NCI-H2227 (cell line): ENCODE data around the gene COL5A3.

ENCODE experiments used
- DNase-seq: peaks from one replicate; lab custom pipeline; 2025; ENCODE audit not compliant: unreplicated experiment; lab: John Stamatoyannopoulos, UW

COL5A3 gene

DNA sequence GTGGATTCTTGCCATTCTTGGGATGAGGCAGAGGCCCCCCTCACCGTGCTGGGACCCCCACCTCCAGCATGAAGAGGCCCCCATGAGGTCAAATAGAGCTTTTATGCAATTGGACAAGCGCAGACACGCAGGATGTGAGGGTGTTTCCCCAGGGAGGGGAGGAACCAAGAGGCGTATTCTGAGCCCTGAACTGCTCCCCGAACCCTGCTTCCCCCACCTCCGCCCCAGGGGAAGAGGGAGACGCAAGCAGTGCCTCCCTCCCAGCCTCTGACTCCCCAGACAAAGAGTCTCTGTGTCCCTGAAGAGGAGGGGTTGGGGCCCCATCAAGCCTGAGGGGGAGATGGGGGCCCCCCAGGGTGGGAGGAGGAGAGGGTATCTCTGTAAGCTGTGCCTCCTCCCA lies 1.7 kb upstream of the COL5A3 start:
- no peak for DNase-seq

DNA sequence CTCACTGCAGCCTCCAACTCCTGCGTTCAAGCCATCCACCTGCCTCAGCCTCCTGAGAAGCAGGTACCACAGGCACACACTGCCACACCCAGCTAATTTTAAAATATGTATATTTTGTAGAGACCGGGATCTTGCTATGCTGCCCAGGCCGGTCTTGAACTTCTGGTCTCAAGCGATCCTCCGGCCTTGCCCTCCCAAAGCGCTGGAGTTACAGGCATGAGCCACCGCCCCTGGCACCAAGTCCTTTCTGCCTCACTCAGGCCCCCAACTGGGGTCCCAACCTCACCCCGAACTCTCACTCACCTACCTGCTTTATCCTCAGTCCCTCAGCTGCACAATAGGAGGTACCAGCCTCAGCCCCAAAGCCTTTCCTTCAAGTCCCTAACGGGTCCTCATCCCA lies 635 bp upstream of the COL5A3 start:
- DNase-seq: no peak

DNA sequence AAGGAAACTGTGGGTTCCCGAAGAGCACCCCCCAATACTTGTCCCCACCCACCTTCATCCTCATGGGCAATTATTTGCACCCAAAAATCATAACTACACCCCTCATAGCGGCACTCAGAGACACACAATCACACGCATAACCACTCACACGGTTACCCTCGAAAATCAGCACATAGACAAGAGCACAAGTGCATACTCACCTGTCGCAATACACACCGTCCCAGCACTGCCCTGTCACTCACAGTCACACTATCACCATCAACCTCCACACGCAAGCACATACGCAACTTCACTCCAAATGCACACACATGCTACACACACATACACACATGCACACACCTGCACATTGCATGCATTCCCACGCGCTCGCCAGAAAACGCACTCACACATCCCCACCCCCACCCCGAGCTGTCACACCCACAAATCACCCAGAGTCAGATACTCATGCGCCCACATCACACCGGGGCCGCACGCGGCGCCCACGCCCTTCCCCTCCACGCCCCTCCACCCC lies 535 bp downstream of the COL5A3 start:
- DNase-seq: no peak

DNA sequence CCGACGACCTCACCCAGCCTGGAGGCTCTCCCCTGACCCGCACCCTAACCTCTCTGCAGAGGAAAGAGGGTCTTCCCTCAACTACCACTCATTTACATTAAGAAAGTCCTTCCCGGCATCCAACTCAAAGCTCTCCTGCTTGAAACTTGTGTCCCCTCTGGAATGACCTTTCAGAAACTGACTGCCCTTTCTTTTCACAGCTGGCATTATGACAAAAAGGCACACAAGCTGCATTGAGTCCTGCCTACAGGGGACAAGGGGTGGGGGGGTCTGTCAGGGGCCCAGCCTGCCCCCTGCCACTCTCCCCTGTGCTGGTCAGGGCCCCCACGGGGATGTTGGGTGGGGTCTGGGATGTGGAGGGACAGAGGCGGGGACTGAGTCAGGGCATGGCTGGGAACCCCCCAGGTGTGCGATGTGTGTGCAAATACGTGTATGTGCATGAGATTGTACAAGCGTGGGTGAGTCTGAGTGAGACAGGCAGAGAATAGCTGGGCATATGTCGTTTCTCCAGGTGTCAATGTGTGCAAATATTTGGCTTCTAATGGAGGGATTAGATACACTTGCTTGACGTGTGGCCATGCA lies 2.0 kb downstream of the COL5A3 start:
- no peak for DNase-seq

DNA sequence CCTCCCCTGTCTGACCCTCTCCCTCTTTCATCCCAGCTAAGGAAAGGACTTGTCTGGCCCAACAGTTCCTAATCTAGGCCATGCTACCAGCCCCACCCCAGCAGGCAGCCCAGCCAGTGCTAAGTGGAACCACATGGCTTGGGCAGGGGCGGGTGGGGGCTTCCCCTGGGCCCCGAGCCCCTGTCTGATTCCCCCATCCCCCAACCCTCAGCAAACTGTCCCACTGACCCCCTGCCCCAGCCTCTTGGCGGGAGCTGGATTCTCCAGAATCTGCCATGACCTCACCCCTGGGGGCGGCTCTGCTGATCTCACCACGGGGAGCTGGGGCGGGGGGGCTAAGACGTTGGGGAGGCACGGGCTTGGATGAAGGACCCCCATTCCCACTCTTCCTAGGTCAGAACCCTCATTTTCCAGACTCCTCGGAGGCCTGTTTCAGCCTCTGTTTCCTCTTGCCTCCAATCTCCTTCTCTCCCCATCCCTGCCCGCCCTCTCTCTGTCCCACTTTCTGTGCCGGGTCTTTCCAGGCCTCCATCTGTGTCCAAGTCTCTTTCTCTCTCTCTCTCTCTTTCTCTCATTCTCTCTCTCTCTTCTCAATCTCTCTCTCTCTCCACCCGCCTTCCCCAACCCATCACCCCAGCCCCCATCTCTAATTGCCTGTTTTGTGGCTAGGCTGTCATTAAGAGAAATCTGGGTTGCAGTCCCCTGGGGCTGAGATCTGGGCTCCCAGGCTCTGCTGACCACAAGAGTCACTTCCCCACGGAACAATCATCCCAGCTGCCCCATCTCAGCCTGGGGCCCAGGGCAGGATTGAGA lies 2.7 kb downstream of the COL5A3 start:
- no peak for DNase-seq

DNA sequence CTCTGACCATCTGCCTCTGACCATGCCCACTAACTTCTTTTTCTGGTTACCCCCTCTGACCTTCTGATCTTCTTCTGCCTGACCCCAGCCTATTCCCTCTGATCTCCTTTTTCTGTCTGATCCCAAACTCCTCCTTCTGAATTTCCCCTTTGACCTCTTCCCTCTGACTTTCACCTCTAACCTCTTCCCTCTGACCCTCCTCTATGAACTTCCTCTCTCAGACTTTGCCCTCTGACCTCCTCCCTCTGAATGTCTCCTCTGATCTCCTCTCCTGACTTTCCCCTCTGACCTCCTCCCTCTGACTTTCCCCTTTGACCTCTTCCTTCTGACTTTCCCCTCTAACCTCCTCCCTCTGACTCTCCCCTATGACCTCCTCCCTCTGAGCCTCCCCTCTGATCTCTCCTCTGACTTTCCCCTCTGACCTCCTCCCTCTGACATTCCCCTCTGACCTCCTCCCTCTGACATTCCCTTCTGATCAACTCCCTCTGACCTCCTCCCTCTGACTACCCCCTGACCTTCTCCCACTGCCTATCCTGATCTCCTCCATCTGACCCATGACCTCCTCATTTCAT lies 3.5 kb downstream of the COL5A3 start:
- no peak for DNase-seq

DNA sequence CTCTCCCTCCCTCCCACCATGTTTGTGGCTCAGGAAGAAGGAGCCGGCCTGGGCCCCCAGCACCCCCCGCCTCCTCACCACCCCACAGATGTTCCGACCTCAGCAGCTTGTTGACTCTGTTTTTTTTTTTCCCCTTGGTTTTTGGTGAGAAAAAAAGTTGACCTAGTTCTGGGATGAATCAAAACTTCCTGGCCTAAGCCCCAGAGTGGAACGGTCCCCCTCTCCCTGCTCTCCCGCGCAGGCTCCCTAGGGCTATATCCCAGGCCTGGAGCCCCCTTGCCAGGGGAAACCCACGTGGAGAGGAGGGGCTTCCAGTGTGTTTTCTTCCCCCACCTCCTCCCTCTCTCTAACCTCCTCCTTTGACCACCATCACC lies 4.0 kb downstream of the COL5A3 start:
- no peak for DNase-seq

DNA sequence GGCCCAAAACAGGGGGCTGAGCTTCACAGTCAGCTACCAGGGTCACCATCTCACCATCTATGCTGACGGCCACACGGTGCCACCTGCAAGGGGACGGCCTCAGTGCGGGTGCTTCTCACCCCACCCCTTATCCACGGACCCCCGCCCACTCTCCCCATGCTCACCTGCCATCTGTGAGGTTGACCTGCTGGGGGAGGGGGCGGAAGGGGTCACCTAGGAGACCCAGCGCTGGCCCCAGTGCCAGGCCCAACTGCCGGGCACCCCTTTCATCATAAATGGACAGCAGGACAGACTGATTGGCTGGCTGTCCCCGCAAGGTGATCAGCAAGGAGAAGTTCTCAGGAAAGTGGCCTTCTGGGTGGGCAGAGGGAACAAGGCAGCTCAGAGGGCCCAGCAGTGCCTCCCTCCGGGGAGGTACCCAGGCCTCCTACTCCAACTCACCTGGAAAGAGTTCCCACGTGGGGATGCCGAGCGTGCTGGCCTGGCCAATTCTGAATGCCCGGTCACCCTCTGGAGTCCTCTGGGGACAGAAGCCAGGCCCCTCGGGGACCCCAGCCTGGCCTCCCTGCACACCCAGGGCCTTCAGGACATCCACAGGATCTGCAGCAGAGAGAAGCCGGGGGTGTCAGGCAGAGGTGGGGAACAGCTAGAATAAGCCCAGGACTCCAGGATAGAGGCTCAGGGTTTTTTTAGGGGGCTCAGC lies 4.5 kb downstream of the COL5A3 start:
- no peak for DNase-seq

DNA sequence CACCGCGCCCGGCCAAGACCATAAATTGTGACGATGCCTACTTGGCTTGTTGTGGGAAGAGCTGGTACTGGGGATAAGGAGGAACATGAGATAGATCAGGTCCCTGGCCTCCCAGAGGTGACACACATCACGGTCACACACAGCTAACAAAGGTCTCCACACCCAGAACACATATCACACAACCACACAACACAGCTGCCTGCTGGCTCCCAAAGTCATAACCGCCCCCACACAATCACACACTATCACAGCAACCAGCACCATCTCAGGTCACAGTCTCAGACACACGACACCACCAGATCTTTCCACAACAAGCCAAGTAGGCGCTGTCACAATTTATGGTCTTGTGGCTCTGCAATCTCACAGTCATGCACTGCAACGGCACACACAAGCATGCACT lies 5.7 kb downstream of the COL5A3 start:
- DNase-seq: no peak

DNA sequence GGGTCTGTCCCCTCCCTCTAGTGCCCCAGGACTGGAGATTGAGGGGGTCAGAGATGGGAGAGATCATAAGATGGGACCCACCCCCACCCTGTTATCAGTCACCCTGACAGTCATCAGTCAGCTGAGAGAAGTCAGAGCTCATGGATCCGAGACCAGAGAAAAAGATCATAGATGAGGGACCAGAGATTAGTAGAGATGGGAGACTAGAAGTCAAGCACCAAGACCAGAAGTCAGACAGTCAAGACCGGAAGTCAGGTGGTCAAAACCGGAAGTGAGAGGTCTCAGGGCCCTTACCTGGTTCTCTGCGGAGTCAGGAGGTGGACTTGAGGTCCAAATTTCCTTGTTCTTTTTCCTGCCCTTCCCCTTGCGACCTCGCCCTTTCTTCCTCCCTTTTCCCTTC lies 7.0 kb downstream of the COL5A3 start:
- no peak for DNase-seq

DNA sequence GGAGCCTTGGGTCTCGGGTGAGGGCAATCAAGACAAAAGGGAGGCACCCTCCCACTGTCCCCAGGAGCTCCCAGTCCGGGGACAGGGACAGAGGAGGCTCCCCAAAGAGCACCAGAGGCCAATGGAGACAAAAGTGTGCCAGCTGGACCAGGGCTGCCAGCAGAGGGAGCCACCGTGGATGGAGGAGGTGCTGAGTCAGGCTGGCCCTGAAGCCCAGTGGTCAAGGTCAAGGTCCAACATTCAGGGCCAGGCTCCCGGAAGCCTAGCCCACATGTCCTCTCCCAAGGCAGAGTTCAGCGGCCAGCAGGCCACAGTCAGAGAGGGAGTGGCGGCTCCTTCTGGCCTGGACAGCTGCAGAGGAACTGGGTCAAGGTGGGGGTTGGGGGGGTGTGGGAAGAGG lies 8.4 kb downstream of the COL5A3 start:
- DNase-seq: no peak

DNA sequence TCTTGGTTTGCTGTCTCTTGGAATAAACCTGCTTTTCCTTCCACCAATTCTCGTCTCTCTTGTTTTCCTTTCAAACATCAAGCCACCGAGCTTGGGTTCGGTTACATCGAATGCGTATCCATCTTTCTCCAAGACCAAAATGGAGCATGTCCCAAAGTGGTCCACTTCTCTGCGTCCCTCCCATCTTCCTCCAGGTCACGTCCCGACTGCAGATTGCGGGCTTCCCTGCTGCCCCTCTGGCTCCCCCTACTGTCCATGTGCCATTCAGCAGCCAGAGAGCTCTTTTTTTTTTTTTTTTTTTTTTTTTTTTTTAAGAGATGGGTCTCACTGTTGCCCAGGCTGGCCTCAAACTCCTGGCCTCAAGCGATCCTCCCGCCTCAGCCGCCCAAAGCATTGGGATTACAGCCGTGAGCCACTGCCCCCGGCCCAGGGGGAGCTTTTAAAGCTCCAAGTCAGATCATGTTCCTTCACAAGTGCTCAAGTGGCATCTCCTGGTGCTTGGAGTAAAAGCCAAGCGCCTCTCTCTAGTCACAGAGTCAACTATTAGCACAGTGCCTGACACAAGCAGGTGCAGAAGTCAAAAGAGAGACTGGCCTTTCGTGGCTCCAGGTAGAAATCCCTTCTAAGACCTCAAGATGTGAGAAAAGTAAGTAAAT lies 10.0 kb downstream of the COL5A3 start:
- DNase-seq: peak; percentile 76

DNA sequence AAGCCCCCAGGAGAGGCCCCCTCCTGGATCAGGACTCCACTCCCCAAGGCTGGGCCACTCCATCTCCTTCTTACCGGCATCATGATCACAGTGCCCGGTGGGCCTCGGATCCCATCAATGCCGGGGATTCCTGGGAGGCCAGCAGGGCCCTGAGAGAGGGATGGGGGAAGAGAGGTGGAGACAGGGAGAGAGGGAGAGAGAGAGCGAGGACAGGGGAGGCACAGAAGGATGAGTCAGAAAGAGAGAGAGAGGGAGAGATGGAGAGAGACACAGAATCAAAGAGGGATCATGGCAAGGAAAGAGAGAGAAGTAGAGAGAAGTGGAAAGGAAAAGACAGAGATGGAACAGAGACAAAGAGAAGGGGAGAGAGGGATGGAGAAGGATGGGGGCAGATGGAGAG lies 13.8 kb downstream of the COL5A3 start:
- DNase-seq: no peak

DNA sequence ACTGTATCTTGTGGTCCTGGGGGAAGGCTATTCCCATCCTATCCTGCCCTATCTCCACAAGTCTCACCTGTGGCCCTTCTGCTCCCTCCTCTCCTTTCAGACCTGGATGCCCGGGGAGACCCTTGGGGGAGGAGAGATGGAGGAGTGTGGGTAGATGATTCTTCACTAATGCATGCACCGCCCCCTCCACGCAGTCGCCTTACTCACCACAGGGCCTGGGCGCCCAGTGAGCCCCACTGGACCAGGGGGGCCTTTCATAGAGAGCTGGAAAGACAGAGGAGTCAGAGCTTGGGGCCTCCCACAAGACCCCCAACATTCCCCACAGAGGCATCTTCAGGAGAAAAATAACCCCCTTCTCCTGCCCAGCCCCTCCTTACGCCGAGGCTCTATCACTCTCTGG lies 14.3 kb downstream of the COL5A3 start:
- no peak for DNase-seq

DNA sequence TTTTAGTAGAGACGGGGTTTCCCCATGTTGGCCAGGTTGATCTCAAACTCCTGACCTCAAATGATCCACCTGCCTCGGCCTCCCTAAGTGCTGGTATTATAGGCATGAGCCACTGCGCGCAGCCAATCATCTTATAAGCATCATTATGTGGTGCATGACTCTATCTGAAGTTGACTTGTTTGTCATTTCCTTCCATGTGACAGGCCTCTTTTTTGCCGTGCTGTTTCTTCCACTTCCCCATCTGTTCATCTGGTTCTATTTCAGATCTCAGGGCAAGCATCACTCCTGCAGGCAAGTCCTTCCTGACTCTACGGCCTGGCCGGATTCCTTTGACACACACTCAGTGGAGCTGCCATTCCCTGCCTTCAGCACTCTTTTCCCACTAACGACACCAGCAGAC lies 15.2 kb downstream of the COL5A3 start:
- DNase-seq: no peak

DNA sequence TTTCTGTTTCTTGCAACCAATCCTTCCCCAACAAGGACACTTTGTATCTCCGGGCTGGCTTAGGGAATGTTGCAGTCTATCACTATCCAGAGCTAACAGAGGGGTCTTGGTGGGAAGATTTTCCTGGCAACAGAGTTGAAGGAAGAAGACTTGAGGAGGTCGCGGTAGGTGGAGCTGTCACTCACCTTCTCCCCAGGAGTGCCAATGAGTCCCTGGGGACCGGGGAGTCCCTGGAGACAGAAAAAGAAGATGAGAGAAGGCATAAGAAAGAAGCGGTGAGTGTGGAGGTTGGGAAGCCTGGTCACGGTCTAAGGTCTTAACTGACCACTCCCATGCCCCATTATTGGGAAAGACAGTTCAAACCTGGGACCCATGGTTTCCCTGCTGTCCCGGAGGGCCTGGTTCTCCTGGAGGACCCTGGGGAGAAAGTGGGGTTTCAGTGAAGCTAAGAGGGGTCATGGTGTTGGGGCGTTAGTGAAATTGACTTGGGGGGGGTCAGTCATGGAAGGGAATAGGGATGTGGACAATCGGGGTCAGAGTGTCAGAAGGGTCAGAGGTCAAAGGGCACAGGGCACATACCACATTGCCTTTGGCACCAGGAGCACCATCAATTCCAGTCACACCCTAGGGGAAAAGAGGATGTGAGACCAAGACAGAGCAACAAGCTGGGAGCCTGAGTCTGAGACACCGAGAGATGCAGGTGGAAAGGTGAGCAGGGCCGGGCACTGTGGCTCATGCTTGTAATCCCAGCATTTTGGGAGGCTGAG lies 18.7 kb downstream of the COL5A3 start:
- DNase-seq: no peak

DNA sequence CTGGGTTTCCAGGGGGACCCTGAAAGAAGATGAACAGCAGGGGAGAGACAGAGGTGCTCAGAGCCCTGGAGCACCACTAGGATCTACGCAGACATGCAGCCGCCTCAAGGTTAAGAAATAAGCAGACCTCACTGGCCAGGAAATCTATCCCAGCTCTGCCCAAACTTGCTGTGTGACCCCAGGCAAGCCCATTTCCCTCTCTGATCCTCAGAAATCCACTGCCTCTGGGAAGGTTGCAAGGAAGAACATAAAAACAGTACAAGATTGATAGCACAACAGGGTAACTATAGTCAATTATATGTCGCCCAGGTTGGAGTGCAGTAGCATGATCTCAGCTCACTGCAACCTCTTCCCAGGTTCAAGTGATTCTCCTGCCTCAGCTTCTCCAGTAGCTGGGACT lies 20.8 kb downstream of the COL5A3 start:
- no peak for DNase-seq

DNA sequence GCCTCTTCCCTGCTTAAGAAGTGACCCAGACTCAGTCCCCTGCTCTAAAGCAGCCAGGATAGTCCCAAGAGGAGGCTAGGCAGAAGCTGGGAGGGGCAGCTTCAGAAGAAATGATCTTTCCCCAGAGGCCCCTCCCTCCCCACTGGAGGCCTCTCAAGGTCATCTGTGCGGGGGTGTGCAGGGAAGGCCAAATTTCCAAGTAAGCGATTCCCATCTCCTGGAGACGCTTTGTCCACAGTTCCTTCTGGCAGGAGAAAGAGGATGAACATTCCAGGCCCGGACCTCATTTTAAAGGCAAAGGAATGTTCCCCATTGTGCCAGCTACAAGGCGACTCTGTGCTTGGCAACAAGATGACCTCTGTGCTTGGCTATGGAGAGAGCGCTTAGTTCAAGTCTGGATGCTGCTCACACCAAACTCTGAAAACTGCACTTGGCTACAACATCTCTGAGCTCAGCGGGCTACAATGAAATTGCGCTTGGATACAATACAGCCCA lies 23.5 kb downstream of the COL5A3 start:
- no peak for DNase-seq

DNA sequence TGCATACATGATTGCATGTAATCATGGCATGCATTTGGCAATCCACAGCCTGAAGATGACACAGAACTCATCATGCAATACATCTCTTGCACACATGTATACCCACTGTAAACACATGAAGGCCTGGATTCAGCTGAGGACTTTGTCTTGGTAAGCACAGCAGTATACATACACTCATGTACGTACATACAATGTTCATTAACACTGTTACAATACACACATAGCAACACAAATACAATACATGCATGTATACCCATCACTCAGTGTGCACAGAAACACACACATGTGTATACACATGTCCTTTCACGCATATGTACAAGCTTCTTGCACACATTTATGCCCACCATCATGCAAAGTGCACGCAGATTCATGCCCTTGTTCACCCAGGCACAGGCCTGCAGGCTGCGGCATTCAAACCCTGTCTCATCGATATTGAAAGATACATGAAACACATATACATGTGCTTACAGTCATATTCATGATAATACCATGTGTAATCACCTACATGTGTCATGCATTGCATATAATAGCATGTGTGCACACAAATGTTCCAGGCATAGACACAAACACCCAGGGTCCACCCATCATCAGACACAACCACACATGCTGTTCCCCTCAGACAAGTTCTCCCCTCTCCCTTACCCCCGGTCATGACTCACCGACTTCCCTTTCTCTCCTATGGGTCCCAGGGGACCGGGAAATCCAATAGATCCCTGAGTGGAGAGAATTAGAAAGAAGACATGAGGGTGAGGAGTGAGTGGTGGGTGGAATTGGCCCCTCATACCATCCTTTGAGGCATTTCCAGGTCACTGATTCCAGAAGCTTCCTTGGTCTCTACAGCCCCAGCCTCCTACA lies 28.7 kb downstream of the COL5A3 start:
- DNase-seq: no peak

DNA sequence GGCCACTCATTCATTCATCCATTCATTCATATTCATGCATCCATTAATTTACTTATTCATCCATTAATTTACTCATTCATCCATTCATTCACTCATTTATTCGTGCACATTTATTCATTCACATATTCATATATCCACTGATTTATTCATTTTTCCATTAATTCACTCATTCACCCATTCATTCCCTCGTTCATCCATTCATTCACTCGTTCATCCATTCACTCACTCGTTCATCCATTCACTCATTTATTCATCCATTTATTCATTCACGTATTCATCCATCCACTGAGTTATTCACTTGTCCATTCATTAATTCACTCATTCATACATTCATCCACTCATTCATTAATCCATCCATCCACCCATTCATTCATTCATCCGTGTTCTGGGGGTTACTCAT lies 38.2 kb downstream of the COL5A3 start:
- no peak for DNase-seq
